Central memory CD4-positive, alpha-beta T cell (primary cell): ENCODE results near the gene RAD50.
"Not testable (repeated sequence)": the region's sequence is repeated elsewhere in the genome, so short reads cannot be mapped to it uniquely, and the experiment has no call there.

Experiments
- DNase-seq: peaks from one replicate; pipeline ENCODE4 v3.0.0; 2022

The RAD50 gene

GRCh38 chr5:132633587-132633986 lies 76.8 kb downstream of the RAD50 start:
- DNase-seq = not testable (repeated sequence)

- DNase-seq = no peak
These were observed 79.1 kb downstream of the RAD50 start for GRCh38 chr5:132635873-132636272.

GRCh38 chr5:132637241-132637640 lies 80.5 kb downstream of the RAD50 start:
- no peak for DNase-seq

- no peak for DNase-seq
These were observed 82.9 kb downstream of the RAD50 start for GRCh38 chr5:132639706-132640130.

- no peak for DNase-seq
These were observed 83.8 kb downstream of the RAD50 start for GRCh38 chr5:132640613-132641012.

- DNase-seq = no peak
These were observed 84.5 kb downstream of the RAD50 start for GRCh38 chr5:132641241-132641723.

GRCh38 chr5:132641841-132642240 lies 85.1 kb downstream of the RAD50 start:
- DNase-seq = no peak

- DNase-seq = no peak
These were observed 87.4 kb downstream of the RAD50 start for GRCh38 chr5:132644177-132644576.

GRCh38 chr5:132646583-132647266 lies 89.9 kb downstream of the RAD50 start:
- no peak for DNase-seq

GRCh38 chr5:132647473-132647872 lies 90.7 kb downstream of the RAD50 start:
- DNase-seq = no peak

- no peak for DNase-seq
These were observed 91.6 kb downstream of the RAD50 start for GRCh38 chr5:132648355-132648754.

- no peak for DNase-seq
These were observed 95.2 kb downstream of the RAD50 start for GRCh38 chr5:132651838-132652469.

GRCh38 chr5:132653716-132654115 lies 96.9 kb downstream of the RAD50 start:
- DNase-seq = no peak

- DNase-seq = no peak
These were observed 99.3 kb downstream of the RAD50 start for GRCh38 chr5:132655821-132656773.

- no peak for DNase-seq
These were observed 100.1 kb downstream of the RAD50 start for GRCh38 chr5:132656774-132657355.

- DNase-seq = no peak
These were observed 101.1 kb downstream of the RAD50 start, which contains the start of gene IL13 for GRCh38 chr5:132657676-132658380. Gene IL13 (plus strand): TSS chr5:132658173. CDS start chr5:132658187, 14 bp downstream.

- DNase-seq = no peak
These were observed 101.9 kb downstream of the RAD50 start for GRCh38 chr5:132658381-132659302.

- DNase-seq = no peak
These were observed 103.1 kb downstream of the RAD50 start for GRCh38 chr5:132659598-132660493.

GRCh38 chr5:132661231-132662003 lies 104.6 kb downstream of the RAD50 start:
- DNase-seq = no peak
